GM18861 (cell line): ENCODE results near the gene CIC.

ENCODE experiments used
- ATAC-seq: cut with Tn5 transposase; IDR thresholded peaks from one replicate; pipeline ENCODE4 v1.9.1; 2021; ENCODE audit not compliant: unreplicated experiment

CIC gene

DNA sequence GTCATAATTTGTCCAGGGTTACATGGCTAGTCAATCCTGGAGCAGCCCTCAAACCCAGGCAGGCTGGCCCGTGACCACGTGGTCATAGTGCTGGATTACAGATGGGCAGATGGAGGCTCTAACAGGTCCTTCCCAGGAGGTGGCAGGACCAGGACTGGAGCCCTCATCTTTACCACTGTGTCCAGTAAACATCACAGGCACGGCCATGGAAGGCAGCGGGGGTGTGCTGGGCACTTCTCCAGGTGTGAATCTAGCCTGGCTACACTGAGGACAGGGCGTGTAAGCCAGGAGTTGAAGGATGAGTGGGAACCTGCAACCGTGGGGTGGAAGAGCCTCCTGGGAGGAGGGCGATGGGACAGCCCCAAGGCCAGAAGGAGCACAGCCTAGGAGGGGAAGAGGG lies 6.1 kb downstream of the CIC start:
- ATAC-seq, result no peak

DNA sequence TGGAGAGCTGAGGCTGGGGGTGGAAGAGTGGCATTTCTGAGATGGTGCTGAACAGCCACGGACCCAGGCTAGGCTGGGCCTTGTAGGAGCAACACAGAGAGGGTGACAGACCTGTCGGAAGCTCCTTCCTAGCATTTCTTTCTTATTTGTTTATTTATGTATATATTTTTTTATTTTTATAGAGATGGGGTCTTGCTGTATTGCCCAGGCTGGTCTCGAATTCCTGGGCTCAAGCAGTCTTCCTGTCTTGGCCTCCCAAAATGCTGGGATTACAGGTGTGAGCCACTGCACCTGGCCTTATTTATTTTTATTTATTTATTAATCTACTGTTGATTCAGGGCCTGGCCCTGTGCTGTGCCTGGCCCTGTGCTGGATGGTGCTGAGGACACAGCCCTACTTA lies 6.5 kb downstream of the CIC start:
- ATAC-seq, result no peak

DNA sequence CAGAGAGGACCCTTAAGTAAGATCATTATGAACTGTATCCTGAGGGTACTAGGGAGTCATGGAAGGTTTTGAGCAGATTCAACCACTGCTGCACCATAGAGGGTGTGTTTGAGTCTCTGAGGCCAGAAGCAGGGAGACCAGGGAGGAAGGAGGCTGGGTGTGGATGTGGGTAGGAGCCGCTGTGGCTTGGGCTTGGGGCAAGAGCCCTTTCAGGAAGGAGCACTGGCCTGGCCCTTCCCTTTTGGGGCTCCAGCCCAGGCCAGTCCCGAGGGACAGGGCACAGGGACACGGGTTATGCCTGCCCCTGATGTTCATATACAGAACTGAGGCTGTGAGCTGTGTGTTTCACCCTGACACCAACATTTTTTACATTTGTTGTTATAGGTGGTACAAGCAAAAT lies 7.2 kb downstream of the CIC start:
- ATAC-seq, result no peak

DNA sequence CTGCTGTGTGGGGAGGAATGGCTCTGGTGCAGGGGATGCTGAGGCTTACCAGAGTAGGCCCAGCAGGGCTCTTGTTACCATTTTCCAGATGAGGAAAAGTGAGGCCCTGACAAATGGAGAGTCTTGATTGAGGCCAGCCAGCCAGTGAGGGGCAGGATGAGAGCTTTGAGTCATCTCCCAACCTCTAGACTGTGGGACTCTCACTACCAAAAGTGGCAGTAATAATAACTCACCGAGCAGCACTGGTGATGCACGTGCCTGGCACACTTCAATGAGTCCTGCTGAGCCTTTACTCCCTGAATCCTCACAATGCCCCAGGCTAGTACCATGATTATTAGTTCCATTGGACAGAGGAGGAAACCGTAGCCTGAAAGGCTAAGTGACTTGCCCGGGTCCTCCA lies 7.8 kb downstream of the CIC start:
- no peak for ATAC-seq

DNA sequence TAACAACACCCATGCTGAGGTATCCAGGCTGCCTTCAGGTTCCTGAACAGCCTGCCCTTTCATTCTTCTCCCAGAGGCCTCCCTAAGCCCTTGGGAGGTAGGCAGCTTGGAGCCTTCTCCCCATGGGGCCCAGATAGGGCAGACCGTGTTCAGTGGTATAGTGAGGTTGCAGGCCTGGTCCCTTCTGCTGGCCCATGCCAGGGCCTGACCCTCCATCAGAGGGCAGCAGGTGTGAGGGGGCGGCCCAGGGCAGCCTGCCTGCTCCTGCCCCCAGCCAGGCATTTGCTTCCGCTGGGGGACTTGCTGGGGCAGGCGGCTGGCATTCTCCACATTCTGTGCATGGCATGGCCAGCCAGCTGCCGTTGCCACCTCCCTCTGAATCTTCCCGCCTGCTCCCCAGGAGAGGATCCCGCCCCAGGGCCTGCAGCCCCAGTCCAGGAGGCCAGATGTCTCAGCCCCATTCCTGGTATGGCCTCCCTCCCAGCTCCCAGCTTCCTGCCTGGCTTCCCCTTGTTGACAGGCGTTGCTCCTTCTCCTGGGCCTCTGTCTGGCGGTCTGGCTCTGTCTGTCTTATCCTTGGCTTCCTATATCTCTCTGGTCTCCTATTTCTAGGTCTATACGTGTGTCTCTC lies 8.9 kb downstream of the CIC start:
- ATAC-seq, result no peak

DNA sequence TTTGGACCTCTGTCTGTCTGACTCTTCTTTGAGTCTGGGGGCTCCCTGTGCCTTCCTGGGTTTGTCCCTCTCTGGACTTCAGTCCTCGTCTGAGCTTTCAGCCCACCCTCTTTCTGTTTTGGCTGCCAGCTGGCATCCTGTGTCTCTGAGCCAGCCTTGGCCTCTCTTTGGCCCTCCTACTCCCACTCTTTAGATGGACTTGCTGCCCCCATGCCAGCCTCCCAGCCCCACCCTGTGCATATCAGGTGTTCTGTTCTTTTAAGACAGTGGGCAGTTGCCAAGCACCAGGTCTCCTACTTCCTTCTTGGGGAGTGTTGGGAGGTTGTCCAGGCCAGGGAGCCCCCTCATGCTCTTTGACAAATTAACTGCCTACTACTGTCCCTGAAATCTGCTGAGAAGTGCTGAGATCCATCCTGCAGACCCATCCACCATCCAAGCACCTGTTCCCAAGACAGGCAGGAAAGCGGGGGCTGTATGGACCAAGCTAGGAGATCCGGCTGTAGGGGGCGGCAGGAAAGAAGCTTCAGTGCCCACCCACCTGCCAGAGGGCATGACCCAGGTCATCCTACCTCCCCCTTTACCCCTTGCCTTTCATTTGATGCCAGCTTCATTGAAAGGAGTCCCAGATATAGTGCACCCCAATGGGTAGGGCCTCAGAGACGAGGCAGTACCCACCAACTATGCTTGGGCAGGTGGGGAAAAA lies 9.6 kb downstream of the CIC start:
- no peak for ATAC-seq

DNA sequence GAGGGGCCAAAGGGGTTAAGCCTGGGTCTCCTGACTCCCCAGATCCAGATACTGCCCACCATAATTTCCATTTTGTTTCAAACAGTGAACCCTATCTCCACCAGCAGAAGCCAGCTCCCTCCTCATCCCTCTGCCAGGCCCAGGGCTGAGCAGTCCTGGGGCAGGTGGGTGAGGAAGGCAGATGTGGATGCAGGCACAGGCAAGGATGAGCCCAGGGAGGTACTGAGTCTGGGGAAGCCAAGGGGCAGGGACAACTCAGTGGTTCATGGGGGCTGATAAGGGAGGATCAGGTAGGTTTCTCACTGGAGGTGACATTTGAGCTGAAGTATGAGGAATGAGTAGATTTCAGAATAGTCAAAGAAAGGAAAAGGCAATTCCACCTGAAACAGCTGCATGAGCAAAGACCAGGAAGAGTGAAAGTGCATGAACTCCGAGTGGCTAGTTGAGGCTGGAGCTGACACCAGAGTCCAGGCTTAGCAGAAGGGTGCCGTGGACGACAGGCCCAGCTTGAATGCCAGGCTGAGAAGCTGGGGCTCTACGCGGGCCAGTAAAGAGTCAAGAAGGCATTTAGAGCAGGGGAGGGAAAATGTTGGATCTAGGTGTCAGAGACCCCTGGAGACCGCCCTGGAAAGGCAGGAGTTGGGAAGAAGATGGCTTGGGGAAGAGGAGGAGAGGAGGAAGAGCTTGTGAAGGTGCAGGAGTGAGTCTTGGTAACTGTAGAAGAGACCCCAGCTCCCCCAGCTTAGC lies 10.3 kb downstream of the CIC start:
- ATAC-seq, result no peak

DNA sequence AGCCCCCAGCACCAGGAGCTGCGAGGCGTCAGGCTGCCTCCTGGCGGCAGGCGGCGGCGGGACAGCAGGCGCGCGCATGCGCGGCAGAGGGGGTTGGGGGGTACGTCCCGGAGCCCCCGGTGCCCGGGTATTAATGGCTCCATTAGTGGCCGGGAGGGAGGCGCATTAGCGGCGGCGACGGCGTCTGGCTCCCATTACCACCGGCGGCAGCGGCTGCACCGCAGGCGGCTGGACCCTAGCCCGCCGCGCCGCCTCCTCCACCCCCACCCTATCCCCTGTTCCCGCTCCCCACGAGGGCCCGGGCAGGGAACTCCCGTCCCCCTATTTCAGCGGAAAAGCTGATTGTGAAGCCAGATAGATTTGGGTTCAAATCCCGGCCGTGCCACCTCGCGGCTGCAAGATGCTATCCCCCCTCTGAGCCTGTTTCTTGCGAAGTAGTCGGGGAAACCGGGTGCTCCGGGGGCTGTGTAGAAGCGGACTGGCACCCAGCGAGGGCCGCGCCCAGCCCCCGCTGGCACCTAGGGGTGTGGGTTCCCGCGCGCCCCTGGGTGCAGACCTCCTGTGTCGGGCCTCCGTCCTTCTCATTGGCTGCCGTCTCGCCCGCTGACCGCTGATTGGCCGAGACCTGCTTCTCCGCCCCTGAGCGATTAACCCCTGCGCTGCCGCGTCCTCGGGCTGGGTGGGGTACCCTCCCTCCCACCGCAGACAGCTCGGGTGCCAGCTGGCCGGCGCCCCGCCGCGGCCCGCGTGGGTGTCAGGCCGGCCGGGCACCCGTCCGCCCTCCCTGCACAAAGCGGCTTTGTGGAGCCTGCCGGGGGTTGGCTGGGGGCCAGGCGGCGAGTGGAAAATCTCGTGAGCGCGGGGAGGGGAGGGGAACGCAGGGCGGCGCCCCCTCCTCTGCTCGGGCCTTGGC lies 11.1 kb downstream of the CIC start:
- ATAC-seq, result peak; percentile 19

DNA sequence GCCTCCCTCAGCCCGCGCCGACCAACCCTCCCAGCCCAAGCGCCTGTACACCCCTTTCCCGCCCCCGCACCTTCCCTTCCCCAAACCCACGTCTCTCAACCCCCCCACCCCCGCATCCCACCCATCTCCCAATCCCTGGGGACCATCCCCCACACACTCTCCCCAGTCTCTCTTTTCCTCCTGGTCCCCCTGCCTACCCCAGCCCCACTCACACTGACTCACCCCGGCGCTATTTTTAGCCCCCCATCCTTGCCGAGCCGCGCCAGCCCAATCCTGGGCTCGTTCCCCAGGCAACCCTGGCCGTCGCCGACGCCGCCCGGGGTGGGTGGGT lies 11.7 kb downstream of the CIC start:
- no peak for ATAC-seq

DNA sequence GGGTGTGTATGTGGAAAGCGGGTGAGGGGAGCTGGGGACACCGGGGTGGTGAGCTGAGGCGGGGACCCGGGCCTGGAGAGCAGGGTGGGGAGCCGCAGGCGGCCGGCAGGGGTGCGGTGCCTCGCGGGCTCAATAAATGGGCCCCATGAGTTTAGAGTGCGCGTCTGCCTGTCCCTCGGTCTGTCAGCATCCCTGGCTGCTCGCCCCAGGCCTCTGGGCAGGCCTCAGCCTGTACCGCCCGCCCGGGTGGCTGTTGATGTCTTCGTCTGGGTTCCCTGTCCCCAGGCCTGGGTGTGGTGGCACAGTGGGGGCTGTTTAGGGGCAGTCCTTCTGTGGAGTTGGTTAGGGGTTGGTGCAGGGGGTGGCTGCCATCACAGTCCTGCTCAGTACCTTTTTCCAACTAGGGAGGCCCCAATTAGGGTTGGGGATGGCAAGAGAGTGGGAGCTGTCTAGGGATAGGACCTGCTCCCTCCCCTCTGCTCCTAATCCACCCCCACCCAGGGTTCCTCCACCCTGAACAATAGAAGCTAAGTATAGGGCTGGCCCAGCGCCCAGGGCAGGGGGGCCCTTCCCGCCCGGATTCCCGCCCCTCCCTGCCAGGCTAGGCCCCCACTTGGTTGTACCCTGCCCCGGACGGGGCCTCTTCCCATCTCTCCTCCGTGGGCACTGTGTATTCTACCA lies 12.2 kb downstream of the CIC start:
- no peak for ATAC-seq

DNA sequence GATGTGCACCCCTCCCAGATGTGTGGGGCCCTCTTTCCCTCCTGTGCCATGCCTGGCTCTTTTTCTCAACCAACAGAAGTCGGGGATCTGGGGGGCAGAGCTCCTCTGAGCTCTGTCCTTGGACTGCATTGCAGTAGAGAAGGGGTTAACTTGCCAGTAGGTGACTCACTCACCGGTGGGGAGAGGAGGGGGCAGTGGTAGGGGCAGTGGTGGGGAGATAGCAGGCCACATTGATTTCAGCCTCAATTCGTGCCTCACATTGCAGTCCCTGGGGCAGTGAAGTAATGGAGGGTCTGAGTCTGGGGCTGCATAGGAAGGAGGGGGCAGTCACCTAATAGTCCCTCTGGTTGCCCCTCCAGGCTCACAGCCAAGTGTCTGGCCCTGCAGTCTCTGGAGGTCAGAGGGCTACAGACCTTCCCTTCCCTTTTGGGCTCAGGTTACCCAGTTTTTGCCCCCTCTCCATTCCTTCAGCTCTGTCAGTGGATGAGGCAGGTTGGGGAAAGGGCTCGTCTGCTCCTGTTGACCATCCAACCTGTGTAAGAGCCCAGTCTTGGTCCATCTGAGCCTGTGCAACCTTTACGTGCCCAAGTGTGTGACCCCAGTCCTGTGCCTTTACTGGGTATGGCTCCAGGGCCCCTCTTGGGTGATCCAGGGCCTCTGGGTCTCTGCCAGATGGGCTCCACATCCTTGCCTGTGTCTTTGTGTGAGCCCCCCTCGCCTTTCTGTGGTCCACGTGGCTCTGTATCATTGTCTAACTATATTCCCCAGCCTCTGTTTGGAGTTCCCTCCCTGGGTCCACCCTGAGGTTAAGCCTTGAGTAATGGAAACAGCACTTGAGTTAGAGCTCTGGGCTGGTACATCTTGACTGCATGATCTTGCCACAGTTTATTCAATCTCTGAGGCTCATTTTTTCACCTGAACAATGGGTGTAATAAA lies 13.0 kb downstream of the CIC start:
- ATAC-seq, result no peak

DNA sequence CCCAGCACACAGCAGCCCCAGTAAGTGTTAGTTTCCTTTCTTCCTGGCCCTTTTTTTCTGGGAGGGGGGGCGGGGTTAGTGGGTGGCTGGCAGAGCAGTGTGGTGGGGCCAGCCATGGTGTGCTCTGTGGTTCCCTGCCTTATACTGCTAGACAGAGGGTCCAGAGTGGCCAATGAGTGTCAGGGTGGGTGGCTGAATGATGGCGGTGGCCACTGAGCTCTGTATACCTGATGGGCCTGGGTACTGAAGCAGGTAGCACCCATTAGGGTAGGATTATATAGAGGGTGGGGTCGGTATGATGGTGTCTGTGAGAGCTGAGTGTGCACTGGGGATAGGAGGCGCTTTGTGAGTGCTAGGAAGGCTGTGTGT lies 13.8 kb downstream of the CIC start:
- ATAC-seq, result no peak

DNA sequence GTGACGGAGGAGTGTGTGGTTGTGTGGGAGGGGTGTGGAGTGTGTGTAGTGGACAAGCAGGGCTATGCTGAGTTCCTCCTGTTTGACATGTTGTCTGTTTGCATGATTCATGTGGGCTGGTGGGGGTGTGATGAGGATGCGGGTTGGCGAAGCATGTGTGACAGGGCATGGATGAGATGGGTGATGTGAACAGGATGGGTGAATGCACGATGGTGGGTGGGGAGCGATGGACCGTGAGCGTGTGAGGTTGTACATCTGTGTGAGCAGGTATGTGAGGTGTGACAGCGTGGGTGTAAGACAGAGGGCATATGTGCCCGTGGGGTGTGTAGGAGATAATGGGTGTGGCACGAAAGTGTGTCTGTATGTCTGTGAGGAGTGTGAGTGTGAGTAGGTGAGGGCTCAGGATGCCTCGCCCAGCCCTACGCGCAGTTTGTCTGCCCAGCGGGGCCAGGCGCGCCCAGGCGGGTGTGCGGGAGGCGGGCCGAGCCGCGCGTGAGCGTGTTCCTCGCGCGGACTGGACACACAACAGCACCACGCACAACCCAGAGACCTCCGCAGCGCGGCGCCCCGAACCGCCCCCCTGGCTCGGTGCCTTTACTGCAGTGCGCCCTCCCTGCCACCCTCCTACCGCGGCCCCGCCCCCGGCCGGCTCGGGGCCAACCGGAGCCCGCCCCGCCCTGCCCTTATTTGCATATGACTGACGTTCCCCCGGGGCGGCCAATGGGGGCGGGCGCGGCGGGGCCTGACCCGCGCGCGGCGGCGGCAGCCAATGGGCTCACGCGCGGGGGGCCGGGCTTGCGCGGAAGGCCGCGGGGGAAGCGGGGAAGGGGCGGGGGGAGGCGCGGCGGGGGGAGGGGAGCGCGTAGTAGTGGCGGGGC lies 14.4 kb downstream of the CIC start:
- ATAC-seq, result peak; percentile 45

DNA sequence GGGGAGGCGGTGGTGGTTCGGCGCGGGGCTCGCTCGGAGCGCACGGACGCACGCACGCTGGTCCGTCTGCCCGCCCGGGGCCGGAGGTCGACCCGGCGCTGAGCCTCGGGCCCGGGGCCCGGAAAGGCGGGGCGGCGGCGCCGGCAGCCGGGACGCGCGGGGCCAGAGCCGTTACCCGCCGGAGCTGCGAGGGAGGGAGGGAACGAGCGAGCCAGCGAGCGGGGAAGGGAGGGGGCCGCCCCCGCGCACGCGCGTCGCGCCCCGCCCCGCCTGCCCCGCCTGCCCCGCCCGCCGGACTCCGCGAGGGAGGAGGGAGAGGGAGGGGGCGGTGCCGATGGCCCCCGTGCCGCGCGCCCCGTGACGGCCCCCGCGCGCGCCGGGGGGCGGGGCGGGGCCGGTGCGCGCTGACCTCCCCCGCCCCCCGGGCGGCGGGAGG lies 15.0 kb downstream of the CIC start:
- peak; percentile 17 for ATAC-seq

DNA sequence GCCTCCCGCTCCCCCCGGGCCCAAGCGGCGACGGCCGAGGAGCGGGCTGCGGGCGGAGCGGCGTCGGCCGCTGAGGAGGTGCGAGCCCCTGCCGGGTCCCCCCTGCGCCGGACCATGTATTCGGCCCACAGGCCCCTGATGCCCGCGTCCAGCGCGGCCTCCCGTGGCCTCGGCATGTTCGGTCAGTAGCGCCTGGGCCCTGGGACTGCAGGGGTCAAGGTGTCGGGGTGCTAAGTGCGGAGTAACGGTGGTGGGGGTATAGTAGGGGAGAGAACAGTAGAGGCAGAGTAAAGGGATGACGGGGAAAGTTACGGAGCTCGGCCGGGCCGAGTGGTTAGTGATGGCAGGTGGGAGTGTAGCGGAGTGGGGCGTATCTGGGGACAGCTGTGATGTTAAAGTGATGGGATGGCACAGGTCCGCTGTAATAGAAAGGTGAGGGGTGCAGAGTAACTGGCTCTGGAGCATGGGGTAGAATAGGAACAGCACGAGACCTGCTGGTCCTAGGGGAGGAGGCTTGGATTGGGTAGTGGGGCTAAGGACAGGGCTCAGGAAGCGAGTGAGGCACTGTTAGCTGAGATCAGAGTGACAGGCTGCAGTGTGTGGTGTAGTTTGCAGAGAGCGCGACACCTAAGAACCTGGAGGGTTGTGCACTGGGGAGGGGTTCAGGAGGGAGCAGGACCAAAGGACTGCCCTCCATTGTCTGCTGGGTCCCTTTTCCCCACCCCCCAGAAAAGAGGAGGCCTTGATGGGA lies 15.7 kb downstream of the CIC start:
- ATAC-seq, result no peak

DNA sequence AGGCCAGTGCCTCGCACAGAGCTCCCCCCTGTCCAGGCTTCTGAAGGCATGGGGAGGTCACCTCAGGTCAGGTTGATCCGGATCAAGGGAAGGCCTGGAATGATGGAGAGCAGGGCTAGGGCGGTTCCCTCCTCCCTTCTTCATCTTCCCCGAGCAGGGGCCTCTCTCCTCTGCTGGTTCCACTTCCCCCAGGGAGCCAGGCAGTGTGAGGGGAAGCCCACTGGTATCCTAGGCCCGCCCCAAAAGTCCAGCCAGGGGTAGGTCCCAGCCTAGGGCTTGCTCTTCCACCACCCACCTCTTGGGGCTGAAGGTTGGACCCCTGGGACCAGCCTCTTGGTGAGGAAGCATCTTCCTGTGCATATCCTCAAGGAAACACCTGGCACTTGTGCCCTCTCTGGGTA lies 16.5 kb downstream of the CIC start:
- ATAC-seq, result no peak

DNA sequence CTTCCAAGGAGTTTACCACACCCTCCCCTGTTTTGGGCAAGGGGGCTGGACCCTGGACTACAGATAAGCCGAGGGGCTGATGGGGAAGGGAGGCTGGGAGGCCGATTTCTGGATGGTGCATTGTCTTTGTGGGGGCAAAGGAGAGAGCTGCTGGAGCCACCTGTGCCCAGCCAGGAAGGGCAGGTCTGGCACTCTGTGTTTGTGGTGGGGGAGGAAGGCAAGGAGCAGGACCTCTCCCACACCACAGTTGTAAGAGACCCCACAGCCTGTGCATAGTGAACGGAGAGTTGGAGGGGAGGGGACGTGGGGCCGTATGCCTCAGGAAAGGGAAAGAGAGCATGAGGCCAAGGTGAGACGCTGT lies 16.9 kb downstream of the CIC start:
- ATAC-seq, result no peak

DNA sequence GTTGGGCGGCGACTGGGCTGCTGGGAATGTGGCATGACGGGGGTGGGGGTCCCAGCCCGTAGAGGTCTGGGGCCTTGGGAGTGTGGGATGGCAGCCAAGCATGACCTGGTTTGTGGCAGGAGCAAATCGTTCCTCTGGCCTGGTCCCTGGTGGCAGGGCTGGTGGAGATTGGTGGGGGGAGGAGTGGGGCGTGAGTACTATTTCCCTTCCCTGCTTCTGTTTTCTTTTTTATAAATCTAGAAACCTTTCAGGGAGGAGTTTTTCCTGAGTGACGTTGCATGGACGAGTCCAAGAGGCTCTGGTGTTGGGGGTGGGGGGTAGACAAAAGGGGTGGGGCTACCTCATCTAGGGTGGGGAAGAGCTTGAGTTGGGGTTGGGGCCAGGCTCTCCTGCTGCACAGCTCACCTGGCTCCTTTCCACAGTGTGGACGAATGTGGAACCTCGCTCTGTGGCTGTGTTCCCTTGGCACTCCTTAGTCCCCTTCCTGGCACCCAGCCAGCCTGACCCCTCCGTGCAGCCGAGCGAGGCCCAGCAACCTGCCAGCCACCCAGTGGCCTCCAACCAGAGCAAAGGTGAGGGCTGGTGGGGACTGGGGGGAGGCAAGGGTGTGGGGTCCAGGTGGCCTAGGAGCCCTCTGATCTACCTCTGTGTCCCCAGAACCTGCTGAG lies 17.4 kb downstream of the CIC start:
- ATAC-seq, result no peak
